A673 (cell line): ENCODE results near the gene PLD1. TPM values are rescaled to one million over a fixed set of nuclear protein-coding genes. Genes with fewer than 3 reads are reported as not detected.

Experiments used
- BruUV-seq: library from RNA; stranded (reverse); fragments of 400-500 nt; replicated peaks from 2 replicates; lab custom pipeline; 2021; lab: Mats Ljungman, UMichigan
- CTCF ChIA-PET: fragments of 300-600 bp; sonication (Branson Sonifier 250); formaldehyde crosslinking; loops from one replicate; lab custom pipeline; 2022; ENCODE audit warnings: antibody characterized with exemption; lab: Charles Lee
- POLR2A ChIA-PET: fragments of 300-600 bp; sonication (Branson Sonifier 250); formaldehyde crosslinking; loops from one replicate; lab custom pipeline; 2022; ENCODE audit warnings: antibody characterized with exemption; ENCODE audit not compliant: low non-redundant PET; lab: Charles Lee
- DNase-seq: peaks from one replicate; pipeline ENCODE4 v3.0.0-alpha.2; 2015; ENCODE audit warnings: low spot score
- H3K27ac ChIP-seq: fragments of 200-600 bp; sonication (generic); 2 replicates; pipeline ENCODE4 v1.5.1; 2016; ENCODE audit warnings: mixed run types, low read depth, mild to moderate bottlenecking, mixed read lengths, antibody characterized with exemption, low read length; ENCODE audit not compliant: poor library complexity, severe bottlenecking
- H3K27me3 ChIP-seq: fragments of 200-600 bp; sonication (generic); replicated peaks from 2 replicates; pipeline ENCODE4 v1.6.1; 2017; ENCODE audit warnings: mixed run types, low read depth, mild to moderate bottlenecking, mixed read lengths, antibody characterized with exemption, low read length; ENCODE audit not compliant: insufficient read depth, poor library complexity
- H3K36me3 ChIP-seq: fragments of 200-600 bp; sonication (generic); 2 replicates; pipeline ENCODE4 v1.6.1; 2016; ENCODE audit warnings: mixed run types, mild to moderate bottlenecking, mixed read lengths, antibody characterized with exemption, low read length; ENCODE audit not compliant: insufficient read depth, poor library complexity, severe bottlenecking
- H3K4me1 ChIP-seq: fragments of 200-600 bp; sonication (generic); 2 replicates; pipeline ENCODE4 v1.6.1; 2017; ENCODE audit warnings: mixed run types, mild to moderate bottlenecking, mixed read lengths, antibody characterized with exemption, low read length; ENCODE audit not compliant: insufficient read depth, poor library complexity, severe bottlenecking
- H3K4me3 ChIP-seq: fragments of 200-600 bp; sonication (generic); 2 replicates; pipeline ENCODE4 v1.5.1; 2016; ENCODE audit warnings: low read depth, mixed run types, mild to moderate bottlenecking, mixed read lengths, low read length; ENCODE audit not compliant: poor library complexity, severe bottlenecking
- H3K9me3 ChIP-seq: fragments of 200-600 bp; sonication (generic); 2 replicates; pipeline ENCODE4 v1.6.1; 2016; ENCODE audit warnings: mixed run types, low read depth, mild to moderate bottlenecking, mixed read lengths, antibody characterized with exemption, low read length; ENCODE audit not compliant: poor library complexity, severe bottlenecking
- CTCF ChIP-seq: fragments of 300-800, 200-600 bp; sonication (generic); conservative IDR thresholded peaks from 2 replicates; pipeline ENCODE4 v1.5.1; 2017; ENCODE audit warnings: low read depth, mild to moderate bottlenecking, antibody characterized with exemption, low read length, moderate library complexity, mixed read lengths
- EZH2 ChIP-seq: fragments of 200-600 bp; sonication (generic); IDR thresholded peaks from 2 replicates; pipeline ENCODE4 v1.6.1; 2017; ENCODE audit warnings: borderline replicate concordance, low read depth, mild to moderate bottlenecking, mixed read lengths, antibody characterized with exemption, low read length; ENCODE audit not compliant: poor library complexity, severe bottlenecking
- intact Hi-C: fragments of 100-400 bp; cut with micrococcal nuclease; formaldehyde crosslinking; loops from one replicate; pipeline ENCODE4 v1.10.0; 2022; ENCODE audit not compliant: unreplicated experiment
- total RNA-seq: library from RNA; stranded (reverse); gene quantifications from 2 replicates; pipeline ENCODE4 v1.2.3, GENCODE V29; 2021

The PLD1 gene
- total RNA-seq, 1 experiment from 2014 or later, result 3.2 TPM

DNA sequence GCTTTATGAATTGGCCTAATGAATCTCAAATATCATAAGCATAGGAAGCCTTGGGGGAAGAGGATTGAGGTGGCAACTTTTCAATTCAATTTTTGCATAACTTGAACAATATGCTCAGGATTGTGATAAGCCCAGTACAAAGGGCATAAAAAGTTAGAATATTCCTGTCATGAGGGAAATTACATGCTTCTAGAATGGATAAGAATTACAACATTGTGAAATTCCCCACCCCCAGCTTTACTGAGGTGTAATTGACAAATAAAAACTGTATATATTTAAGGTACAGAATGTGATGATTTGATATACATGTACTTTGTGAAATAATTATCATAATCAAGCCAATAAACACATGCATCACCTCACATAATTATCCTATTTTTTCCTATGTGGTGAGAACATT lies 217.5 kb downstream of the PLD1 start:
- no peak for DNase-seq
- ChIA-PET CTCF (no interaction called here), POLR2A (no interaction called here)
- no TSS peak for BruUV-seq
- Histone ChIP-seq H3K27ac (no peak overlapping the region), H3K36me3 (no peaks in the 10 kb centered on the region), H3K9me3 (no peaks in the 10 kb centered on the region), H3K4me3 (no peak overlapping the region), H3K27me3 (no peaks in the 10 kb centered on the region), H3K4me1 (peaks cover 4% of the 10 kb centered on the region)
- intact Hi-C loops, result no loop called here
- TF ChIP-seq EZH2, result no peak
- no peak for TF ChIP-seq CTCF

DNA sequence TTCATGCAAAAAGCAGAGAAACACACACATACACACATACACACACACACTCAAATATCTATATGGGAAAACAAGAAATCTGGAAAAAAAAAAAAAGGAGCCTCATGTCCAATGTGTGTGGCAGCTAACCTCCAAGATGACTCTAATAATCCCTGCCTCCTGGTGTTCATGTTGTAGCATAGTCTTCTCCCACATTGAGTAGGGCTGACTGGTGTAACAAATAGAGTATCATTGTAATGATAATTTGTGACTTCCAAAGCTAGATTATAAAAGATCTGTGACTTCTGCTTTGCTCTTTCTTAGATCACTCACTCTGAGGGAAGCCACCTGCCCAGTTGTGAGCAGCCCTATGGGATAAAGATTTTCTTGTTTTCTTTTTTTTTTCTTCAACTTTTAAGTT lies 219.2 kb downstream of the PLD1 start:
- Histone ChIP-seq H3K4me3 (no peak overlapping the region), H3K27me3 (no peaks in the 10 kb centered on the region), H3K9me3 (no peaks in the 10 kb centered on the region), H3K27ac (no peak overlapping the region), H3K4me1 (peaks cover 4% of the 10 kb centered on the region), H3K36me3 (no peaks in the 10 kb centered on the region)
- intact Hi-C loops, result no loop called here
- no TSS peak for BruUV-seq
- ChIA-PET CTCF (no interaction called here), POLR2A (no interaction called here)
- no peak for DNase-seq
- no peak for TF ChIP-seq CTCF

- Histone ChIP-seq H3K9me3 (no peaks in the 10 kb centered on the region), H3K27me3 (no peaks in the 10 kb centered on the region), H3K4me3 (no peak overlapping the region), H3K36me3 (no peaks in the 10 kb centered on the region), H3K27ac (no peak overlapping the region), H3K4me1 (no peaks in the 10 kb centered on the region)
- intact Hi-C loops, result no loop called here
- DNase-seq, result no peak
- BruUV-seq, result no TSS peak
- TF ChIP-seq CTCF, result no peak
- CTCF ChIA-PET, result interaction anchor here (0.7 to 0.9 kb wide), 2 partner anchors 12 to 28 kb away, joined by 3 to 5 read pairs; no protein-coding TSS in a partner anchor
- POLR2A ChIA-PET, result no interaction called here
Observed at GRCh38 chr3:171586274-171586673, 224.0 kb downstream of the PLD1 start.
